Endodermal cell (in vitro differentiated cells): Measurements from ENCODE around the gene SPP2. TPM values are rescaled to one million over a fixed set of nuclear protein-coding genes. Genes with fewer than 3 reads are reported as not detected.

Experiments
- DNase-seq: peaks from one replicate; pipeline ENCODE4 v3.0.0-alpha.2; 2017
- H3K27ac ChIP-seq: 2 replicates; pipeline ENCODE4 v1.5.1; 2013; ENCODE audit warnings: mild to moderate bottlenecking, low read depth, low read length, moderate library complexity
- H3K27me3 ChIP-seq: 2 replicates; pipeline ENCODE4 v1.6.1; 2013; ENCODE audit warnings: mild to moderate bottlenecking, low read length, moderate library complexity; ENCODE audit not compliant: insufficient read depth, control insufficient read depth, poor library complexity, severe bottlenecking
- H3K36me3 ChIP-seq: 2 replicates; pipeline ENCODE4 v1.7.0; 2013; ENCODE audit warnings: mild to moderate bottlenecking, low read length, moderate library complexity; ENCODE audit not compliant: control insufficient read depth, insufficient read depth
- H3K4me1 ChIP-seq: one replicate; pipeline ENCODE4 v1.7.0; 2013; ENCODE audit warnings: low read length; ENCODE audit not compliant: control insufficient read depth, insufficient read depth
- H3K4me3 ChIP-seq: 2 replicates; pipeline ENCODE4 v1.5.1; 2013; ENCODE audit warnings: mild to moderate bottlenecking, low read length, moderate library complexity
- H3K9ac ChIP-seq: 2 replicates; pipeline ENCODE4 v1.6.1; 2013; ENCODE audit warnings: mild to moderate bottlenecking, low read length, moderate library complexity; ENCODE audit not compliant: poor library complexity, severe bottlenecking; ENCODE audit errors: extremely low read depth
- H3K9me3 ChIP-seq: 2 replicates; pipeline ENCODE4 v1.6.1; 2013; ENCODE audit warnings: mild to moderate bottlenecking, low read length, moderate library complexity; ENCODE audit not compliant: control insufficient read depth
- H3K27ac Mint-ChIP-seq: 2 replicates; pipeline ENCODE4 v1.8.0; 2020; ENCODE audit warnings: mixed read lengths
- H3K27me3 Mint-ChIP-seq: 2 replicates; pipeline ENCODE4 v1.8.0; 2021; ENCODE audit warnings: mild to moderate bottlenecking, mixed read lengths; ENCODE audit not compliant: insufficient read depth
- H3K36me3 Mint-ChIP-seq: 2 replicates; pipeline ENCODE4 v1.8.0; 2020; ENCODE audit warnings: low read depth, mixed read lengths
- H3K4me1 Mint-ChIP-seq: 2 replicates; pipeline ENCODE4 v1.8.0; 2020; ENCODE audit warnings: mixed read lengths
- H3K4me3 Mint-ChIP-seq: 2 replicates; pipeline ENCODE4 v1.8.0; 2020; ENCODE audit warnings: mild to moderate bottlenecking, moderate library complexity, mixed read lengths
- H3K9me3 Mint-ChIP-seq: 2 replicates; pipeline ENCODE4 v1.8.0; 2020; ENCODE audit warnings: mild to moderate bottlenecking, mixed read lengths
- WGBS, 2 experiments: methylation state at CpG; one replicate each; pipeline versions ENCODE4 v1.1.5 to v1.1.7; 2013; ENCODE audit warnings: missing lambda C conversion rate in 2 of 2, mixed read lengths in 1 of 2; ENCODE audit not compliant: insufficient coverage in 1 of 2, insufficient read length in 1 of 2; 5-methylcytosine and 5-hydroxymethylcytosine counted together
- total RNA-seq, 2 donors: library from RNA; stranded (reverse); fragmentation: NEBNext Ultra II Directional in 1 of 2; extraction: Animal tissue kit (Norgen Biotek cat#: 25700) in 1 of 2; gene quantifications; 2 replicates in 1 of 2; 3 replicates in 1 of 2; pipeline ENCODE4 v1.2.1, GENCODE V29; 2021
- TF ChIP-seq, protein P1 (sequence below): fragments of 200-600 bp; sonication (generic); conservative IDR thresholded peaks from 2 replicates; pipeline ENCODE4 v1.5.0; 2021; ENCODE audit warnings: antibody characterized with exemption, mild to moderate bottlenecking

Gene SPP2
- total RNA-seq, 2 donors from 2014 or later = not detected

DNA sequence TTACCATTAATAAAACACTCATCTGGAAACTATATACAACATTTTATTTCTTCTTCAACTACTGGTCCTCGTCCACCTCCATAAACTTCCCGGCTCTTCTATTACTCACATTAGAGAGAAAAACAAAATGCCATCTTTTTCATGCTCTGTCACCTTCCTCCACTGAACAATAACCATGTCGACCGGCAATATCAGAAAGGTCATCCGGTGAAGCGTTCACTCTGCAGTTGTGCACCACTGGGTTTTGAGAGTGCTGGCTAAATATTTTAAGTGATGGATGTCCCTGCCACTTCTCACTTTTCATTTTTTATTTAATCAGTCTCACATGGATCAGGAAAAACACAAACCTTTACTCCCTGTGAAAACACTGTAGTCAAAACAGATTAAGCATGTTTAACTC is 48.2 kb downstream of the SPP2 start:
- no peaks in the 10 kb centered on the region for H3K27me3 Mint-ChIP-seq

DNA sequence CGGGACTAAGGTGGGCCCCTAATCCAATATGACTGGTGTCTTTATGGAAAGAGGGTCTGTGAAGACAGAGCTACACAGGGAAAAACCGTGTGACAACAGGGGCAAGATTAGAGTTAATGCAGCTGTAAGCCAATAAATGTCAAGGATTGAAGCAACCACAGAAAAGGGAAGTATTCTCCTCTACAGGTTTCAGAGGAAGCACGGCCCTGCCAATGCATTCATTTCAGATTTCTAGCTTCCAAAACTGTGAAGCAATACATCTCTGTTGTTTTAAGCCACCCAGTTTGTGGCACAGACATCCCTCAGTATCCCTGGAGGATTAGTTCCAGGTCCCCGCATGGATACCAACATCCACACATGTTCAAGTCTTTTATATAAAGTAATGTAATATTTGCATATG is 48.8 kb downstream of the SPP2 start:
- H3K9me3 ChIP-seq = no peaks in the 10 kb centered on the region
- H3K4me1 Mint-ChIP-seq = no peaks in the 10 kb centered on the region
- TF ChIP-seq, protein P1, sequence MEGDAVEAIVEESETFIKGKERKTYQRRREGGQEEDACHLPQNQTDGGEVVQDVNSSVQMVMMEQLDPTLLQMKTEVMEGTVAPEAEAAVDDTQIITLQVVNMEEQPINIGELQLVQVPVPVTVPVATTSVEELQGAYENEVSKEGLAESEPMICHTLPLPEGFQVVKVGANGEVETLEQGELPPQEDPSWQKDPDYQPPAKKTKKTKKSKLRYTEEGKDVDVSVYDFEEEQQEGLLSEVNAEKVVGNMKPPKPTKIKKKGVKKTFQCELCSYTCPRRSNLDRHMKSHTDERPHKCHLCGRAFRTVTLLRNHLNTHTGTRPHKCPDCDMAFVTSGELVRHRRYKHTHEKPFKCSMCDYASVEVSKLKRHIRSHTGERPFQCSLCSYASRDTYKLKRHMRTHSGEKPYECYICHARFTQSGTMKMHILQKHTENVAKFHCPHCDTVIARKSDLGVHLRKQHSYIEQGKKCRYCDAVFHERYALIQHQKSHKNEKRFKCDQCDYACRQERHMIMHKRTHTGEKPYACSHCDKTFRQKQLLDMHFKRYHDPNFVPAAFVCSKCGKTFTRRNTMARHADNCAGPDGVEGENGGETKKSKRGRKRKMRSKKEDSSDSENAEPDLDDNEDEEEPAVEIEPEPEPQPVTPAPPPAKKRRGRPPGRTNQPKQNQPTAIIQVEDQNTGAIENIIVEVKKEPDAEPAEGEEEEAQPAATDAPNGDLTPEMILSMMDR = no peak
- no peak overlapping the region for H3K4me3 ChIP-seq
- WGBS, 2 experiments = 80 to 83% methylated on average over 3 of the region's 4 CpGs
- H3K27ac Mint-ChIP-seq = no peak overlapping the region
- H3K4me3 Mint-ChIP-seq = no peak overlapping the region
- no peaks in the 10 kb centered on the region for H3K36me3 ChIP-seq
- no peaks in the 10 kb centered on the region for H3K27me3 Mint-ChIP-seq
- no peak overlapping the region for H3K27ac ChIP-seq
- no peak for DNase-seq
- no peaks in the 10 kb centered on the region for H3K27me3 ChIP-seq
- H3K4me1 ChIP-seq = no peaks in the 10 kb centered on the region
- H3K9ac ChIP-seq = no peak overlapping the region
- H3K9me3 Mint-ChIP-seq = no peaks in the 10 kb centered on the region
- H3K36me3 Mint-ChIP-seq = no peaks in the 10 kb centered on the region

More for the DNA sequence above, 48.2 kb downstream of the SPP2 start:
- DNase-seq = no peak
- H3K36me3 Mint-ChIP-seq = no peaks in the 10 kb centered on the region
- H3K36me3 ChIP-seq = no peaks in the 10 kb centered on the region
- no peak overlapping the region for H3K9ac ChIP-seq
- no peak overlapping the region for H3K4me3 ChIP-seq
- no peaks in the 10 kb centered on the region for H3K4me1 ChIP-seq
- TF ChIP-seq, protein P1 = no peak
- no peaks in the 10 kb centered on the region for H3K9me3 ChIP-seq
- no peak overlapping the region for H3K4me3 Mint-ChIP-seq
- WGBS, 2 experiments = 91 to 93% methylated on average over 6 of the region's 6 CpGs
- no peak overlapping the region for H3K27ac Mint-ChIP-seq
- no peaks in the 10 kb centered on the region for H3K9me3 Mint-ChIP-seq
- no peaks in the 10 kb centered on the region for H3K27me3 ChIP-seq
- no peaks in the 10 kb centered on the region for H3K4me1 Mint-ChIP-seq
- H3K27ac ChIP-seq = no peak overlapping the region

DNA sequence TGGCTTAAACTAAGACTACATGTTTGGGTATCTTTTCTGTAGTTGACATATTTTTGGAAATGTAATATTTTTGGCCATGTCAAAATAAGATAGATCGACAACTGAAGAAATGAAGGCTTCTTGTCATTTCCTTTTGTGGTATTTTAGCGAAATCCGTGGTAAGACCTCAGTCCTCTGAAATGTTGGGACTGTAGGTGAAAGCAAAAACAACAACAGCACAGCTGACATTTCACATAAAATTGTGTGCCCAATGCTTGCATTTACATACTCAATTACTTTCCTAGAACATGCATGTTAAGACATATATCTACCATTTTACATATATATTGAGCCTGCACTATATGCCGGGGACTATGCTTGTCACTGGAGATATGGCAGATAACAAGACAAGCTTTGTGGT is 50.2 kb downstream of the SPP2 start:
- Histone ChIP-seq H3K9ac (no peak overlapping the region), H3K27me3 (no peaks in the 10 kb centered on the region), H3K4me3 (no peak overlapping the region), H3K27ac (no peak overlapping the region), H3K9me3 (no peaks in the 10 kb centered on the region), H3K36me3 (no peaks in the 10 kb centered on the region), H3K4me1 (no peaks in the 10 kb centered on the region)
- Mint-ChIP-seq H3K36me3 (no peaks in the 10 kb centered on the region), H3K27me3 (no peaks in the 10 kb centered on the region), H3K4me1 (no peaks in the 10 kb centered on the region), H3K27ac (no peak overlapping the region), H3K9me3 (no peaks in the 10 kb centered on the region), H3K4me3 (no peak overlapping the region)
- WGBS, 2 experiments = 90 to 93% methylated on average over 2 to 4 of the region's 4 CpGs
- TF ChIP-seq, protein P1 = no peak
- DNase-seq = no peak
